Right renal pelvis (tissue), 4 donors: Measurements from ENCODE around the gene BET1L. TPM values are rescaled to one million over a fixed set of nuclear protein-coding genes. Genes with fewer than 3 reads are reported as not detected.

ENCODE experiments used
- DNase-seq, 4 donors: peaks; one replicate each; pipeline ENCODE4 v3.0.0-alpha.2; 2013; ENCODE audit warnings: low read depth in 4 of 4, low spot score in 3 of 4, missing footprints in 1 of 4
- polyA plus RNA-seq, 4 donors: library from polyadenylated mRNA; unstranded; fragments of 120-200 nt; gene quantifications; one replicate each; pipeline ENCODE4 v1.2.1, GENCODE V29; 2013; ENCODE audit not compliant: insufficient read length in 4 of 4

Gene BET1L
- polyA plus RNA-seq, 4 donors, result 44.5 to 49.5 (median 47.1) TPM

- no peak for DNase-seq
These were observed 3.6 kb upstream of the BET1L start for GRCh38 chr11:210803-211180.

- DNase-seq, result no peak
These were observed 3.1 kb upstream of the BET1L start for GRCh38 chr11:210122-210802.

- DNase-seq, result no peak
These were observed 2.3 kb upstream of the BET1L start for GRCh38 chr11:209275-210121.

- DNase-seq, result no peak
These were observed 1.7 kb upstream of the BET1L start for GRCh38 chr11:208917-209260.

GRCh38 chr11:208181-208916 is 1.1 kb upstream of the BET1L start:
- peak; percentile 69 to 80 (median 75) for DNase-seq

- no peak for DNase-seq
These were observed 623 bp upstream of the BET1L start for GRCh38 chr11:207863-208180.

- DNase-seq, result no peak
These were observed 532 bp downstream of the BET1L start for GRCh38 chr11:206526-207207.

GRCh38 chr11:206002-206384 is 1.2 kb downstream of the BET1L start:
- no peak for DNase-seq

- DNase-seq, result no peak
These were observed 1.8 kb downstream of the BET1L start for GRCh38 chr11:205221-206001.

- DNase-seq, result no peak
These were observed 2.6 kb downstream of the BET1L start for GRCh38 chr11:204587-205109.

- DNase-seq, result no peak
These were observed 3.1 kb downstream of the BET1L start for GRCh38 chr11:203945-204586.

- no peak for DNase-seq
These were observed 3.9 kb downstream of the BET1L start for GRCh38 chr11:203056-203944.

- no peak for DNase-seq
These were observed 4.7 kb downstream of the BET1L start for GRCh38 chr11:202490-202889.

GRCh38 chr11:201966-202365 is 5.2 kb downstream of the BET1L start:
- DNase-seq, result no peak

- no peak for DNase-seq
These were observed 6.8 kb downstream of the BET1L start for GRCh38 chr11:200224-201003.

- no peak for DNase-seq
These were observed 7.4 kb downstream of the BET1L start for GRCh38 chr11:199782-200181.

GRCh38 chr11:199004-199581 is 8.1 kb downstream of the BET1L start:
- no peak for DNase-seq
